Activated naive CD8-positive, alpha-beta T cell (primary cell): ENCODE data around the gene ITGB6.
"Not testable (repeated sequence)": the region's sequence is repeated elsewhere in the genome, so short reads cannot be mapped to it uniquely, and the experiment has no call there.

Experiments used
- H3K27ac Mint-ChIP-seq: one replicate; pipeline ENCODE4 v1.8.0; 2021; ENCODE audit warnings: mixed read lengths
- H3K27me3 Mint-ChIP-seq: one replicate; pipeline ENCODE4 v1.8.0; 2021; ENCODE audit warnings: mixed read lengths
- H3K36me3 Mint-ChIP-seq: one replicate; pipeline ENCODE4 v1.8.0; 2021; ENCODE audit warnings: mixed read lengths
- H3K4me1 Mint-ChIP-seq: one replicate; pipeline ENCODE4 v1.8.0; 2021; ENCODE audit warnings: low read depth, mixed read lengths
- H3K4me3 Mint-ChIP-seq: one replicate; pipeline ENCODE4 v1.8.0; 2021; ENCODE audit warnings: mild to moderate bottlenecking, mixed read lengths
- H3K9me3 Mint-ChIP-seq: one replicate; pipeline ENCODE4 v1.8.0; 2021; ENCODE audit warnings: low read depth, mixed read lengths

Gene ITGB6

GRCh38 chr2:160144280-160144990, 55.6 kb downstream of the ITGB6 start:
- no peak overlapping the region for H3K27ac Mint-ChIP-seq
- no peaks in the 10 kb centered on the region for H3K36me3 Mint-ChIP-seq
- peaks cover 4% of the 10 kb centered on the region for H3K27me3 Mint-ChIP-seq
- no peaks in the 10 kb centered on the region for H3K9me3 Mint-ChIP-seq
- peaks cover 4% of the 10 kb centered on the region for H3K4me1 Mint-ChIP-seq
- H3K4me3 Mint-ChIP-seq, result no peak overlapping the region

GRCh38 chr2:160142472-160142871, 57.6 kb downstream of the ITGB6 start:
- H3K4me3 Mint-ChIP-seq, result no peak overlapping the region
- no peak overlapping the region for H3K27ac Mint-ChIP-seq
- H3K9me3 Mint-ChIP-seq, result no peaks in the 10 kb centered on the region
- H3K4me1 Mint-ChIP-seq, result no peaks in the 10 kb centered on the region
- H3K27me3 Mint-ChIP-seq, result peaks cover 2% of the 10 kb centered on the region
- no peaks in the 10 kb centered on the region for H3K36me3 Mint-ChIP-seq

GRCh38 chr2:160141912-160142311, 58.2 kb downstream of the ITGB6 start:
- H3K4me1 Mint-ChIP-seq, result no peaks in the 10 kb centered on the region
- no peaks in the 10 kb centered on the region for H3K36me3 Mint-ChIP-seq
- no peak overlapping the region for H3K4me3 Mint-ChIP-seq
- H3K27ac Mint-ChIP-seq, result no peak overlapping the region
- H3K9me3 Mint-ChIP-seq, result no peaks in the 10 kb centered on the region
- H3K27me3 Mint-ChIP-seq, result peaks cover 2% of the 10 kb centered on the region

GRCh38 chr2:160141419-160141818, 58.7 kb downstream of the ITGB6 start:
- H3K27me3 Mint-ChIP-seq, result peaks cover 2% of the 10 kb centered on the region
- H3K4me1 Mint-ChIP-seq, result no peaks in the 10 kb centered on the region
- no peaks in the 10 kb centered on the region for H3K9me3 Mint-ChIP-seq
- no peak overlapping the region for H3K27ac Mint-ChIP-seq
- H3K4me3 Mint-ChIP-seq, result no peak overlapping the region
- H3K36me3 Mint-ChIP-seq, result no peaks in the 10 kb centered on the region

- H3K27me3 Mint-ChIP-seq, result peaks cover 2% of the 10 kb centered on the region
- no peaks in the 10 kb centered on the region for H3K36me3 Mint-ChIP-seq
- H3K9me3 Mint-ChIP-seq, result no peaks in the 10 kb centered on the region
- H3K4me3 Mint-ChIP-seq, result no peak overlapping the region
- H3K27ac Mint-ChIP-seq, result no peak overlapping the region
- H3K4me1 Mint-ChIP-seq, result no peaks in the 10 kb centered on the region
Measured at GRCh38 chr2:160140471-160140870, 59.6 kb downstream of the ITGB6 start.

GRCh38 chr2:160139991-160140390, 60.1 kb downstream of the ITGB6 start:
- Mint-ChIP-seq H3K4me3 (no peak overlapping the region), H3K4me1 (no peaks in the 10 kb centered on the region), H3K27ac (no peak overlapping the region), H3K36me3 (no peaks in the 10 kb centered on the region), H3K27me3 (no peaks in the 10 kb centered on the region), H3K9me3 (no peaks in the 10 kb centered on the region)

- H3K4me1 Mint-ChIP-seq, result no peaks in the 10 kb centered on the region
- H3K27me3 Mint-ChIP-seq, result no peaks in the 10 kb centered on the region
- H3K4me3 Mint-ChIP-seq, result no peak overlapping the region
- H3K9me3 Mint-ChIP-seq, result no peaks in the 10 kb centered on the region
- no peak overlapping the region for H3K27ac Mint-ChIP-seq
- H3K36me3 Mint-ChIP-seq, result no peaks in the 10 kb centered on the region
Measured at GRCh38 chr2:160139350-160139749, 60.7 kb downstream of the ITGB6 start.

- H3K4me1 Mint-ChIP-seq, result no peaks in the 10 kb centered on the region
- H3K9me3 Mint-ChIP-seq, result no peaks in the 10 kb centered on the region
- no peaks in the 10 kb centered on the region for H3K36me3 Mint-ChIP-seq
- peaks cover 3% of the 10 kb centered on the region for H3K27me3 Mint-ChIP-seq
- no peak overlapping the region for H3K4me3 Mint-ChIP-seq
- no peak overlapping the region for H3K27ac Mint-ChIP-seq
Measured at GRCh38 chr2:160138406-160138805, 61.7 kb downstream of the ITGB6 start.

- H3K9me3 Mint-ChIP-seq, result no peaks in the 10 kb centered on the region
- no peak overlapping the region for H3K27ac Mint-ChIP-seq
- no peaks in the 10 kb centered on the region for H3K4me1 Mint-ChIP-seq
- no peaks in the 10 kb centered on the region for H3K36me3 Mint-ChIP-seq
- peaks cover 3% of the 10 kb centered on the region for H3K27me3 Mint-ChIP-seq
- no peak overlapping the region for H3K4me3 Mint-ChIP-seq
Measured at GRCh38 chr2:160137464-160137863, 62.6 kb downstream of the ITGB6 start.

GRCh38 chr2:160132761-160133160, 67.3 kb downstream of the ITGB6 start:
- H3K4me3 Mint-ChIP-seq, result no peak overlapping the region
- no peak overlapping the region for H3K27ac Mint-ChIP-seq
- H3K36me3 Mint-ChIP-seq, result no peaks in the 10 kb centered on the region
- H3K27me3 Mint-ChIP-seq, result peaks cover 3% of the 10 kb centered on the region
- no peaks in the 10 kb centered on the region for H3K4me1 Mint-ChIP-seq
- no peaks in the 10 kb centered on the region for H3K9me3 Mint-ChIP-seq

- H3K4me3 Mint-ChIP-seq, result no peak overlapping the region
- no peaks in the 10 kb centered on the region for H3K9me3 Mint-ChIP-seq
Measured at GRCh38 chr2:160126756-160127155, 73.3 kb downstream of the ITGB6 start.

GRCh38 chr2:160126315-160126714, 73.8 kb downstream of the ITGB6 start:
- Mint-ChIP-seq H3K27ac (no peak overlapping the region), H3K4me3 (no peak overlapping the region), H3K36me3 (no peaks in the 10 kb centered on the region), H3K9me3 (no peaks in the 10 kb centered on the region), H3K4me1 (no peaks in the 10 kb centered on the region), H3K27me3 (no peaks in the 10 kb centered on the region)

More at GRCh38 chr2:160126756-160127155, 73.3 kb downstream of the ITGB6 start:
- no peaks in the 10 kb centered on the region for H3K27me3 Mint-ChIP-seq
- no peak overlapping the region for H3K27ac Mint-ChIP-seq
- no peaks in the 10 kb centered on the region for H3K4me1 Mint-ChIP-seq
- no peaks in the 10 kb centered on the region for H3K36me3 Mint-ChIP-seq

GRCh38 chr2:160125828-160126227, 74.2 kb downstream of the ITGB6 start:
- no peaks in the 10 kb centered on the region for H3K27me3 Mint-ChIP-seq
- H3K4me3 Mint-ChIP-seq, result no peak overlapping the region
- H3K27ac Mint-ChIP-seq, result no peak overlapping the region
- H3K36me3 Mint-ChIP-seq, result no peaks in the 10 kb centered on the region
- H3K4me1 Mint-ChIP-seq, result no peaks in the 10 kb centered on the region
- no peaks in the 10 kb centered on the region for H3K9me3 Mint-ChIP-seq

GRCh38 chr2:160125366-160125765, 74.7 kb downstream of the ITGB6 start:
- Mint-ChIP-seq H3K9me3 (no peaks in the 10 kb centered on the region), H3K27ac (no peak overlapping the region)

GRCh38 chr2:160124571-160124970, 75.5 kb downstream of the ITGB6 start:
- Mint-ChIP-seq H3K4me3 (no peak overlapping the region), H3K27ac (no peak overlapping the region), H3K27me3 (no peaks in the 10 kb centered on the region), H3K4me1 (no peaks in the 10 kb centered on the region), H3K36me3 (no peaks in the 10 kb centered on the region), H3K9me3 (no peaks in the 10 kb centered on the region)

More at GRCh38 chr2:160125366-160125765, 74.7 kb downstream of the ITGB6 start:
- Mint-ChIP-seq H3K27me3 (no peaks in the 10 kb centered on the region), H3K4me3 (no peak overlapping the region), H3K4me1 (no peaks in the 10 kb centered on the region), H3K36me3 (no peaks in the 10 kb centered on the region)

GRCh38 chr2:160114721-160115120, 85.4 kb downstream of the ITGB6 start:
- H3K36me3 Mint-ChIP-seq, H3K27ac Mint-ChIP-seq, H3K4me3 Mint-ChIP-seq, H3K27me3 Mint-ChIP-seq, H3K4me1 Mint-ChIP-seq, H3K9me3 Mint-ChIP-seq: not testable (repeated sequence)
